ACC112 (cell line): ENCODE results near the gene TP53I3.

Experiments used
- H2AFZ ChIP-seq: fragments of 200-600 bp; sonication (generic); one replicate; pipeline ENCODE4 v1.6.0; 2017; ENCODE audit warnings: antibody characterized with exemption, low read length; ENCODE audit not compliant: unreplicated experiment
- H3K27ac ChIP-seq: fragments of 200-600 bp; sonication (generic); 2 replicates; pipeline ENCODE4 v1.5.1; 2014; ENCODE audit warnings: low read depth, mild to moderate bottlenecking, antibody characterized with exemption, low read length, moderate library complexity
- H3K27me3 ChIP-seq: fragments of 200-600 bp; sonication (generic); 2 replicates; pipeline ENCODE4 v1.6.1; 2014; ENCODE audit warnings: mild to moderate bottlenecking, antibody characterized with exemption, low read length, moderate library complexity, mixed read lengths; ENCODE audit not compliant: insufficient read depth
- H3K36me3 ChIP-seq: fragments of 200-600 bp; sonication (generic); 2 replicates; pipeline ENCODE4 v1.6.1; 2016; ENCODE audit warnings: mild to moderate bottlenecking, antibody characterized with exemption, low read length, moderate library complexity, mixed read lengths; ENCODE audit not compliant: insufficient read depth
- H3K4me1 ChIP-seq: fragments of 200-600 bp; sonication (generic); one replicate; pipeline ENCODE4 v1.6.1; 2016; ENCODE audit warnings: low read length, mixed read lengths; ENCODE audit not compliant: insufficient read depth, unreplicated experiment, control insufficient read depth
- H3K4me3 ChIP-seq: fragments of 200-600 bp; sonication (generic); 2 replicates; pipeline ENCODE4 v1.5.1; 2014; ENCODE audit warnings: mild to moderate bottlenecking, low read depth, low read length
- H3K79me2 ChIP-seq: fragments of 200-600 bp; sonication (generic); one replicate; pipeline ENCODE4 v1.6.0; 2016; ENCODE audit warnings: low read length; ENCODE audit not compliant: control insufficient read depth, unreplicated experiment, insufficient read depth

TP53I3 gene

GRCh38 chr2:24054366-24055010, 30.1 kb downstream of the TP53I3 start:
- H3K79me2 ChIP-seq = no peaks in the 10 kb centered on the region
- no peak overlapping the region for H3K4me3 ChIP-seq
- H3K27ac ChIP-seq = no peak overlapping the region
- no peaks in the 10 kb centered on the region for H3K36me3 ChIP-seq
- H2AFZ ChIP-seq = no peak overlapping the region
- H3K27me3 ChIP-seq = no peaks in the 10 kb centered on the region
- peaks cover 6% of the 10 kb centered on the region for H3K4me1 ChIP-seq

- Histone ChIP-seq H3K4me1 (no peaks in the 10 kb centered on the region), H3K27me3 (no peaks in the 10 kb centered on the region)
Observed at GRCh38 chr2:24052951-24053350, 31.7 kb downstream of the TP53I3 start.

GRCh38 chr2:24051833-24052232, 32.8 kb downstream of the TP53I3 start:
- no peak overlapping the region for H3K27ac ChIP-seq
- no peaks in the 10 kb centered on the region for H3K4me1 ChIP-seq

More at GRCh38 chr2:24052951-24053350, 31.7 kb downstream of the TP53I3 start:
- H2AFZ ChIP-seq = no peak overlapping the region
- no peak overlapping the region for H3K4me3 ChIP-seq
- H3K36me3 ChIP-seq = no peaks in the 10 kb centered on the region
- H3K27ac ChIP-seq = no peak overlapping the region
- no peaks in the 10 kb centered on the region for H3K79me2 ChIP-seq

GRCh38 chr2:24050041-24050979, 34.3 kb downstream of the TP53I3 start:
- peak overlapping the region; percentile 86 for H3K4me3 ChIP-seq
- H2AFZ ChIP-seq = peak overlapping the region; percentile 61
- H3K4me1 ChIP-seq = peaks cover 3% of the 10 kb centered on the region
- no peaks in the 10 kb centered on the region for H3K36me3 ChIP-seq
- no peaks in the 10 kb centered on the region for H3K27me3 ChIP-seq
- peaks cover 10% of the 10 kb centered on the region for H3K79me2 ChIP-seq
- H3K27ac ChIP-seq = no peak overlapping the region

More at GRCh38 chr2:24051833-24052232, 32.8 kb downstream of the TP53I3 start:
- Histone ChIP-seq H3K36me3 (no peaks in the 10 kb centered on the region), H3K79me2 (no peaks in the 10 kb centered on the region), H3K4me3 (no peak overlapping the region), H3K27me3 (no peaks in the 10 kb centered on the region), H2AFZ (no peak overlapping the region)

- Histone ChIP-seq H3K4me3 (peak within 1 kb of the TSS; percentile 86), H3K79me2 (peaks cover 15% of the 10 kb centered on the region), H3K4me1 (peaks cover 3% of the 10 kb centered on the region), H3K27ac (no peak within 1 kb of the TSS), H3K36me3 (no peaks in the 10 kb centered on the region), H3K27me3 (no peaks in the 10 kb centered on the region), H2AFZ (peak within 1 kb of the TSS; percentile 61)
Observed at GRCh38 chr2:24049485-24050021, 35.1 kb downstream of the TP53I3 start, which contains the start of gene FKBP1B. TSS of gene FKBP1B (plus strand) at chr2:24049741. CDS start at chr2:24049850, 109 bp downstream.

- peaks cover 17% of the 10 kb centered on the region for H3K79me2 ChIP-seq
- peak overlapping the region; percentile 86 for H3K4me3 ChIP-seq
- H3K36me3 ChIP-seq = no peaks in the 10 kb centered on the region
- H3K27me3 ChIP-seq = no peaks in the 10 kb centered on the region
- H3K27ac ChIP-seq = no peak overlapping the region
- peaks cover 3% of the 10 kb centered on the region for H3K4me1 ChIP-seq
- peak overlapping the region; percentile 61 for H2AFZ ChIP-seq
Observed at GRCh38 chr2:24048769-24049484, 35.7 kb downstream of the TP53I3 start.

GRCh38 chr2:24047703-24048033, 37.0 kb downstream of the TP53I3 start:
- H3K27ac ChIP-seq = no peak overlapping the region
- H3K27me3 ChIP-seq = no peaks in the 10 kb centered on the region
- H3K79me2 ChIP-seq = peaks cover 18% of the 10 kb centered on the region
- no peaks in the 10 kb centered on the region for H3K36me3 ChIP-seq
- peak overlapping the region; percentile 22; the same call in 1 of the 2 replicates for H3K4me3 ChIP-seq
- peaks cover 3% of the 10 kb centered on the region for H3K4me1 ChIP-seq
- H2AFZ ChIP-seq = peak overlapping the region; percentile 77

- Histone ChIP-seq H3K27ac (no peak within 1 kb of the TSS), H3K27me3 (no peaks in the 10 kb centered on the region), H3K79me2 (peaks cover 18% of the 10 kb centered on the region), H3K36me3 (no peaks in the 10 kb centered on the region), H3K4me1 (peaks cover 3% of the 10 kb centered on the region), H3K4me3 (peak within 1 kb of the TSS; percentile 88), H2AFZ (peak within 1 kb of the TSS; percentile 77)
Observed at GRCh38 chr2:24046930-24047702, 37.5 kb downstream of the TP53I3 start, which contains the start of gene WDCP. TSS of gene WDCP (minus strand) at chr2:24047391. CDS start at chr2:24039494, 7,897 bp downstream.

- H3K4me1 ChIP-seq = peaks cover 3% of the 10 kb centered on the region
- no peak overlapping the region for H3K27ac ChIP-seq
- no peaks in the 10 kb centered on the region for H3K27me3 ChIP-seq
- H2AFZ ChIP-seq = peak overlapping the region; percentile 56
- H3K36me3 ChIP-seq = no peaks in the 10 kb centered on the region
- peaks cover 18% of the 10 kb centered on the region for H3K79me2 ChIP-seq
- peak overlapping the region; percentile 88 for H3K4me3 ChIP-seq
Observed at GRCh38 chr2:24046599-24046929, 38.1 kb downstream of the TP53I3 start.
